Fibroblast of gingiva (primary cell): Measurements from ENCODE around the gene ATAD1.
"Not testable (repeated sequence)": the region's sequence is repeated elsewhere in the genome, so short reads cannot be mapped to it uniquely, and the experiment has no call there.

Experiments
- DNase-seq: peaks from one replicate; pipeline ENCODE4 v3.0.0-alpha.2; 2011; ENCODE audit warnings: low read depth

The ATAD1 gene

DNA sequence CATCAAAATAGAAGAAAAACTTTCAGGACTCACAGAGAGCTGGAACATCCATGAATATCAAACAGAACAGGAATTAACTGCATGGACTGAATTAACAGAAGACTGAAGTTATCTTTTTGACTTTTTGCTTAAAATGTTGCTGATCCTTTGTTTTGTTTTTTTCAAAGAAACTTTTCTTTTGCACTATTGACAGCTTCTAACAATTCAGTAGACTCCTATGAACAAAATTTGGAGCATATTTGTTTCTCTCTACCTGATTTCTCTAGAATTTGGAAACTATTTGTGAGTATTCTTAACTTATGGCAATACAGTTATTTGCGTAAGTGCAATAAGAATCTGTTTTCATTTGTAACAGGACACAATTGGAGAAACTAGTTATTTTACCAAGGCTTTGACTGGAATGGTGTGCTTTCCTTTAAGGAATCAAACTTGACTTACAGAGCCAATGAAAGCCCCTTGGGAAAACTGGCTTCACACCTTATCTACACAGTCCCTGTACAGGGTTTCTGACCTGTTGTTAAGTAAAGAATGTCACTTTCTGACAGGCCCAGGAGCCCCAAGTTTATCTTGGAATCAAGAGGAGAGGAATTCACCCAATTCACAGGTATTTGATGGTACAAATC lies 16.1 kb downstream of the ATAD1 start:
- not testable (repeated sequence) for DNase-seq

DNA sequence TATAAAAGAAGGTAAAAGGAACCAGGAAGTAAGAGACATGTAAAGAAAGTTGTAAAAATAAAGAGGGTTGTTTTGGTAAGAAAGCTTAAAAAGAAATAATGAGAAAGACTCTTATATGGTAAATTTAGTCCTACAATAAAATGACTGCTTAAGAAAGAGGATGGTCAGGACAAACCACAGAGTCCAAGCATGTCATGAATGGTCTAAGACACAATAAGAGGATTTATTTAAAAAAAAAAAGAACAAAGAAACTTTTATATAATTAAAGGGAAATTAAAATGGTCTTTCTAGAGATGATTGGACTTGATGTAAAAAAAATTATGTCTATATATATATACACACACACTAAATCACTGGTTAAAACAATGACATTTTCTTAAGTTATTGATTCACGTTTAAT lies 18.2 kb downstream of the ATAD1 start:
- no peak for DNase-seq

DNA sequence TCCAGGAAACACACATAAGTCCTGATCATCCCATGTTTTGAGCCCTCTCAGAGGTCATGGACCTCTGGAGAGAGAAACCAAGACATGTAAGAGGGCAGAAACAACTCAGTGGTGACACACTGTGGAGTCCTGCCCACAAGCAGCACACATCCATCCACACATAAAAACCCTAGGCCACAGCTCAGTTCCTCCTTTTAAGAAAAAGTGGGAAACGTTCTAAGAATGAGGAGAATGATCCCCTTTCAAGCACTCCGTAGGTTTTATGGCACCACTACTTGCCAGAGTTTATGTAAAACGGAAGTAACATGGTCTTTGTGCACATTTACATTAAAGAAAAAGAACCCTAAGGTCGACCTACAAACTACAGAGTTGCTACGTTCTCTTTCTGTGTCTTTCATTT lies 19.9 kb downstream of the ATAD1 start:
- no peak for DNase-seq

- peak; percentile 59 for DNase-seq
Measured at GRCh38 chr10:87794285-87794684, 23.7 kb downstream of the ATAD1 start.

GRCh38 chr10:87790185-87790584 lies 27.8 kb downstream of the ATAD1 start:
- no peak for DNase-seq

DNA sequence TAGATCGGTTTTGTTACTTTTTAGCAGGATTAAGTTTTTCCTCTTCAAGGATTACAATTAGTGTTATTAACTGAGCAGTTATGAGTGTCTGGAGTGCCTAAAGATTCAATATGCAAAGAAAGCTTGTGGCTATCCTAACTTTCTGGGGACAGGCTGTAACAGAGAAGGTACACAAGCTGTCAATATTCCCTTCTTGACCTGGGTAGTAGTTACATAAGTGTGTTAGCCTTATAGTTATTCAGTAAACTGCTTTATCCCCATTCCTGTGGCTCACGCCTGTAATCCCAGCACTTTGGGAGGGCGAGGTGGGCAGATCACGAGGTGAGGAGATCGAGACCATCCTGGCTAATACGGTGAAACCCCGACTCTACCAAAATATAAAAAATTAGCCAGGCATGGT lies 31.6 kb downstream of the ATAD1 start:
- no peak for DNase-seq

- DNase-seq: no peak
Measured at GRCh38 chr10:87782721-87783120, 35.3 kb downstream of the ATAD1 start.

GRCh38 chr10:87781545-87781944 lies 36.5 kb downstream of the ATAD1 start:
- no peak for DNase-seq

DNA sequence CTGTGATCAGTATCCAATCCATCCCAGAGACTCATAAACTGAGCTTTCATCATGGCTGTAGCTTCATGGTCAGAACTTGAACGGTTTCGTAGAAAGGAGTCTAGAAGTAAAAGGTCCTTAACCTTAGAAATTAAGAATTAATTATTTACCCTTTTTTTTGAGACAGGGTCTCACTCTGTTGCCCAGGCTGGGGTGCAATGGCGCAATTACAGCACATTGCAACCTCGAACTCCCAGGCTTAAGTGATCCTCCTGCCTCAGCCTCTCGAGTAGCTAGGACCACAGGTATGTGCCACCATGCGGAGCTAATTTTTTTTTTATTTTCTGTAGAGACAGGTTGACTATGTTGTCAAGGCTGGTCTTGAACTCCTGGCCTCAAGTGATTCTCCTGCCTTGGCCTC lies 41.7 kb downstream of the ATAD1 start:
- no peak for DNase-seq

- peak; percentile 36 for DNase-seq
Measured at GRCh38 chr10:87775766-87776165, 42.3 kb downstream of the ATAD1 start.

GRCh38 chr10:87771871-87772500 lies 46.0 kb downstream of the ATAD1 start:
- peak; percentile 10 for DNase-seq

- DNase-seq: no peak
Measured at GRCh38 chr10:87767253-87767652, 50.8 kb downstream of the ATAD1 start.

GRCh38 chr10:87765666-87766376 lies 52.2 kb downstream of the ATAD1 start:
- DNase-seq: no peak

DNA sequence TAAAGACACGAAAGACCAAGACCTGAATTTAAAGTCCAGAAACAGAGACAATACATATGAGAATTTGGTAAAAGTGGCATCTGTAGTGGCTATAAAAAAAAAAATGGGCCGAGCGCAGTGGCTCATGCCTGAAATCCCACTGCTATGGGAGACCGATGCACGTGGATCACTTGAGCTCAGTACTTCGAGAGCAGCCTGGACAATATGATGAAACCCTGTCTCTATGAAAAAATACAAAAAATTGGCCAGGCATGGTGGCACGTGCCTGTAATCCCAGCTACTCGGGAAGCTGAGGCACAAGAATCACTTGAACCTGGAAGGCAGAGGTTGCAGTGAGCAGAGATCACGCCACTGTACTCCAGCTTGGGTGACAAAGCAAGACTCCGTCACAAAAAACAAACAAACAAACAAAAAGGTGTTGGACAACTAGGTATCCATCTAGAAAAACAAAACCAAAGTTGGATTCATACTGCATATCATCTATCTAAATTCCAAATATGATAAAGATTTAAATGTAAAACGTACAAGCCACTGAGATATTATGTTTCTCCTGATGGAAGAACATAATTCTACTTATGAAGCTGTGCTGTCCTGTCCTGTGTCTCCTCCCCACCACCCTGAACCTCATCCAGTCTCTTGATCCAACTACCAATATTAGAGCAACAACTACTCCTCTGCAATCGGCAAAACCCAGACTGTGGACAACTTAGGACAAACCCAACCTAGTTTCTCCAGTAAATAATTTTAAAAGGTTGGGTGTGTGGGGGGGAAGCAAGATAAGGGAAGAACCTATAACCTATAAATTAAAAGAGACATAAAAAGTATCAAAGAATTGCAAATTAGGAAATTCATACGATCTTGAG lies 53.7 kb downstream of the ATAD1 start:
- no peak for DNase-seq

DNA sequence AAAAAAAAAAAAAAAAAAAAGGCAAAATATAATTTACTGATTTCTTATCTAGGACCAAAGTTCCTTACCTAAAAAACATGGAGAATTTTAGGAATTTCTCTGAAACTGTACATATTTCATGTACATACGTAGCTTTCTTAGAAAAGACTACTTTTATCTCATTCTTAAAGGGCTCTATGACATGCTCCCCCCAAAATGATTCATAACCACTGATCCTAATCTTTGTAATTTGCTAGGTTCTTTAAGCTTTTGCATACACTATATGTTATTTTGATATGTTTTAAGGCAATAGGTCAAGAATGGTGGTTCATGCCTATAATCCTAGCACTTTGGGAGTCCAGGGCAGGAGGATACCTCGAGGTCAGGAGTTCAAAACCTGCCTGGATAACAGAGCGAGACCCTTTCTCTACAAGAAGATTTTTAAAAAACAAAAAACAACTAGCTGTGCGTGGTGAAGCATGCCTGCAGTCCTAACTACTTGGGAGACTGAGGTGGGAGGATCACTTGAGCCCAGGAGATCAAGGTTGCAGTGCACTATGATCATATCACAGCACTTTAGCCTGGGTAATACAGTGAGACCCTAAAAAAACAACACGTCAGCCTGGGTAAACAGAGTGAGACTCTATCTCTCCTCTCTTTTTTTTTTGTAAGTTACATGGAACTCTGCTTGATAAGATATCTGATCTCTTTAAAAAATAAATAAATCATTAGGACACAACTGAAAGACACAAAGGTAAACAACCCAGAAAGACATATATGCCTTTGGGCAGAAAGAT lies 54.8 kb downstream of the ATAD1 start:
- no peak for DNase-seq

DNA sequence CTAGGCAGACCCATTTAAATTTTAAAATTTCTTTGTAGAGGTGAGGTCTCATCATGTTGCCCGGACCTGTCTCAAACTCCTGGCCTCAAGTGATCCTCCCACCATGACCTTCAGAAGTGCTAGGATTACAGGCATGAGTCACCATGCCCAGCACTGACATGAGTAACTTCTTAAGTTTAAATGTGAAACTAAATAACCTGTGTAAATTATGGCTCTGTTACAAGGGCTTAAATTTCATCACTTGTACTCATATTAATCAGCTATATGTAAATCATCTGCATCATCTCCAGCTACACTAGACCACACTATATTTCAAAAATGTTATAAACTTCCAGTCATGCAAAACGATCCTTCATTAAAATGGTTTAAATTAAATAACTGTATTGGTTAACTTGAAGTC lies 56.1 kb downstream of the ATAD1 start:
- peak; percentile 81 for DNase-seq

GRCh38 chr10:87761153-87761552 lies 56.9 kb downstream of the ATAD1 start:
- peak; percentile 53 for DNase-seq

- DNase-seq: no peak
Measured at GRCh38 chr10:87760195-87760905, 57.7 kb downstream of the ATAD1 start.

GRCh38 chr10:87759551-87759950 lies 58.5 kb downstream of the ATAD1 start:
- DNase-seq: no peak

DNA sequence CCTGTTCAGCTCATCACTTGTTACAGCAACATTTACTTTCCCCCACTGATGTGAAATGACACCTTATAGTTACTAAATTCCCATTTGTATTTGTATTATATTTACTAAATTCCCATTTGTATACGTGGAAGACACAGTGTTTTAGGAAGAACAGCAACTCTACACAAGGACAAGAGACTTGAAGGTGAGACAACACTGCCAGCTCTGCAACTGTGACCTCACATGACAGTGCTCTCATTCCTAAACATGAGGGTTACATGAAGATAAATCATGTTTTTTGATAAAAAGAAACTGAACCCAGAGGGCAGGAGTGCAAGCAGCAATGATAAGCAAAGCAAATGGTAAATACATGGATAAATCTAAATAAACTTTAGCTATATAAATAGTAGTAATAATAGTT lies 60.3 kb downstream of the ATAD1 start:
- no peak for DNase-seq
